SK-N-MC (cell line): ENCODE measurements around the gene GSTA3.

ENCODE experiments used
- EZH2 ChIP-seq: fragments of 200-600 bp; sonication (generic); IDR thresholded peaks from one replicate; pipeline ENCODE4 v1.6.1; 2017; ENCODE audit warnings: antibody characterized with exemption
- POLR2AphosphoS5 ChIP-seq: IDR thresholded peaks from 2 replicates; pipeline ENCODE4 v1.6.1; 2012; ENCODE audit warnings: mild to moderate bottlenecking, low read depth, low read length, borderline replicate concordance

DNA sequence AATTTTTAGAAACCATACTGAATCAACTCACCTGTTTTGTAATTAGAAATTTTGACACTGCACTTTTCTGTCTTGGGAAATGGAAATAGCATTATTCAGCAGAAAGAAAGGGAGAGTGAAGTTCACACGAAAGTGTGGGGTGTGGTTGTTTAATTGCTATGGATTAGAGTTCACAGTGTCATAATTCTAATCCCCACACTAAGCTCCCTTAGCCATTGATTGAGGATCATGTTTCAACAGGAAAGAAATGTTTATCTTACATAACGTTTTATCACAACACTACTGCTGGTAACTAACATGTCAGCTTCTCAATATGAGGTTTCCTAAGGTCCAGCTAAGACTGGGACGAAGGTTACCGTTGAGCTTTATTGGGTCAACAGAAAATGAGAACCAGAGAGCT is 37.5 kb downstream of the GSTA3 start:
- TF ChIP-seq EZH2 (no peak), POLR2AphosphoS5 (no peak)
